Stimulated activated CD4-positive, alpha-beta T cell treated with anti-CD3 and anti-CD28 coated beads, TNF-alpha, amount 100 ng/mL, for 48 hours (primary cell): ENCODE results near the gene LY6G6C.

Source experiments
- DNase-seq, 3 donors: peaks; one replicate each; pipeline ENCODE4 v3.0.0-alpha.2; 2020; ENCODE audit warnings: low read depth in 3 of 3

LY6G6C gene

GRCh38 chr6:31680226-31681134, 41.1 kb downstream of the LY6G6C start, which contains the start of gene LY6G5C:
Gene LY6G5C (minus strand): TSS chr6:31681067. CDS start chr6:31680373, 694 bp downstream.
- peak in 1 of 3 donors; percentile 37 for DNase-seq

- DNase-seq, result no peak
These were observed 43.6 kb downstream of the LY6G6C start for GRCh38 chr6:31677955-31678354.

- DNase-seq, result no peak
These were observed 44.6 kb downstream of the LY6G6C start for GRCh38 chr6:31676904-31677303.

GRCh38 chr6:31676322-31676903, 45.1 kb downstream of the LY6G6C start:
- DNase-seq, result no peak

GRCh38 chr6:31669676-31670075, 51.9 kb downstream of the LY6G6C start, which contains the start of gene LY6G5B:
Gene LY6G5B (plus strand): TSS chr6:31669976. CDS start chr6:31670951, 975 bp downstream.
- no peak for DNase-seq
